Bronchial epithelial cell (primary cell): ENCODE measurements around the gene AHNAK. TPM values are rescaled to one million over a fixed set of nuclear protein-coding genes. Genes with fewer than 3 reads are reported as not detected.

Source experiments
- DNase-seq: peaks from one replicate; pipeline ENCODE4 v3.0.0-alpha.2; 2010; ENCODE audit warnings: low read depth
- FAIRE-seq: peaks from 2 replicates; lab custom pipeline; 2011; peaks lifted over from hg19 to GRCh38; lab: Jason Lieb, UNC
- H3K27me3 ChIP-seq: 2 replicates; pipeline ENCODE4 v1.5.1; 2011; ENCODE audit warnings: low read length; ENCODE audit not compliant: control insufficient read depth, insufficient read depth
- H3K36me3 ChIP-seq: 2 replicates; pipeline ENCODE4 v1.5.1; 2011; ENCODE audit warnings: low read length; ENCODE audit not compliant: control insufficient read depth, insufficient read depth
- H3K4me3 ChIP-seq: 2 replicates; pipeline ENCODE4 v1.5.1; 2011; ENCODE audit warnings: mild to moderate bottlenecking, low read depth, low read length, control low read depth
- total RNA-seq: library from RNA; depleted of rRNA; stranded (reverse); fragments of >200 nt; gene quantifications from 2 replicates; pipeline ENCODE4 v1.2.1, GENCODE V29; 2014
- TF ChIP-seq, protein P1 (sequence below): IDR thresholded peaks from 2 replicates; pipeline ENCODE4 v1.5.1; 2011; ENCODE audit warnings: mild to moderate bottlenecking, moderate library complexity, low read length, control low read depth, inconsistent platforms; ENCODE audit not compliant: insufficient read depth, severe bottlenecking

AHNAK gene
- total RNA-seq, 1 donor from 2014 or later: 354 TPM

DNA sequence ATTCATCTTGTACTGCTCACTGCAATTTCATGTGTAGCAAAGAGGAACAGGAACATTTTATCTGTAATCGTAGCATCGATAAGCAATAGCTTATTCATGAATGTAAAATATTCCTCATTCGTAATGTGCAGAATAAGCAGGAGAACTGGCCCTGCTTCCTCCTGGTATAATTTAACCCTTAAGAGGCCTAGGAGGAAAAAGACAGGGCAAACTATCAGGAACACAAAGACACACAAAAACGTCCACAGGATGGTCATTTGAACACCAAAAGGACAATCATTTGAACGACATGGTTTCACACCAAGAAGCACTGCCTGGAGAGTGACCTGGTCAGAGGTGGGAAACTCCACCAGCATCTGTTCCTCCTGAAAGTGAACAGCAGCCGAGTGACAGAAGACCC is 63.9 kb downstream of the AHNAK start:
- Histone ChIP-seq H3K36me3 (no peaks in the 10 kb centered on the region), H3K27me3 (no peaks in the 10 kb centered on the region), H3K4me3 (no peak overlapping the region)
- no peak for FAIRE-seq
- TF ChIP-seq, protein P1, sequence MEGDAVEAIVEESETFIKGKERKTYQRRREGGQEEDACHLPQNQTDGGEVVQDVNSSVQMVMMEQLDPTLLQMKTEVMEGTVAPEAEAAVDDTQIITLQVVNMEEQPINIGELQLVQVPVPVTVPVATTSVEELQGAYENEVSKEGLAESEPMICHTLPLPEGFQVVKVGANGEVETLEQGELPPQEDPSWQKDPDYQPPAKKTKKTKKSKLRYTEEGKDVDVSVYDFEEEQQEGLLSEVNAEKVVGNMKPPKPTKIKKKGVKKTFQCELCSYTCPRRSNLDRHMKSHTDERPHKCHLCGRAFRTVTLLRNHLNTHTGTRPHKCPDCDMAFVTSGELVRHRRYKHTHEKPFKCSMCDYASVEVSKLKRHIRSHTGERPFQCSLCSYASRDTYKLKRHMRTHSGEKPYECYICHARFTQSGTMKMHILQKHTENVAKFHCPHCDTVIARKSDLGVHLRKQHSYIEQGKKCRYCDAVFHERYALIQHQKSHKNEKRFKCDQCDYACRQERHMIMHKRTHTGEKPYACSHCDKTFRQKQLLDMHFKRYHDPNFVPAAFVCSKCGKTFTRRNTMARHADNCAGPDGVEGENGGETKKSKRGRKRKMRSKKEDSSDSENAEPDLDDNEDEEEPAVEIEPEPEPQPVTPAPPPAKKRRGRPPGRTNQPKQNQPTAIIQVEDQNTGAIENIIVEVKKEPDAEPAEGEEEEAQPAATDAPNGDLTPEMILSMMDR: no peak
- no peak for DNase-seq

DNA sequence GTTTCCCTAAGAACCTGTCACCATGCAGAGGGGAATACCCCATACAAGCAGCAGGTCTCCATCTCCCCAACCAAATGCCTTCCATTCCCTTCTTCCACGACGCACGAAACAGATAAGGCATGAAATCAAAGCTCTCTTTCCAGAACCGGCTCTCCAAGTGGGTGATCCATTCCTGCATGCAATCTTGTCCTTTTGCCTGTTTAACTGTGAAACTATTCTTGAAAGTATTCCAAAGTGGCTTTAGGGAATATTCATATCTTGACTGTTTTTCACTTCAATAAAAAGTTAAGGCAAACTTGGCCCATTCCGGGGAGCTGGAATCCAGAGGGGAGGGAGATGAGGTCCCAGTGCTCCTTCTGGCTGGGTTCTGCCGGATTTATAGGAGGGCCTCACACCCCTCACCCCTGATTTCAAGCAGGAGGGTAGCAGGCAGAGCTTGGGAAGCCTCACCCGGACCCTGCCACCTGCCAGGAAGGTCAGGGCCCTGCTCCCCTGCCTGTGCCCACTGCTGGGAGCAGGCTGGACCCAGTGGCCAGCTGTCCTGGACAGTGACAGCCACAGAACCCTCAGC is 66.9 kb downstream of the AHNAK start:
- FAIRE-seq: no peak

DNA sequence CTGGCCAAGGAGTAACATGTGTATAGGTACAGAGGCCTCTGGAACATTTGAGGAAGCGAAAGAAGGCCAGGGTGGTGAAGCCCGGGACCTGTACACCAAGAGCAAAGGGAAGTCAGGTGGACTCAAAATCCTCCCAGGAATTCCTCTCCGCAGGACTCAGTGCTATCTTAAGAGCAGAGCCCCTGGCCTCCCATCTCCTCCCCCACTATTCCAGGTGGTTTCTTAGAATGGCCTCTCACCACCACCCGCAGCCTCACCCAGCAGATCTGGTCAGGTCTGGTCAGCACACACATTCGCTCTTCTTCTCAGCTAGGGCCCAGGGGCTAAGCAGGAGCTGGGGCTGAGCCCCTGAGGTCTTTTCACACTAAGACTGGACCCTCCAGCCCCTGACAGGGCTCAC is 68.7 kb downstream of the AHNAK start:
- TF ChIP-seq, protein P1: no peak
- H3K4me3 ChIP-seq: no peak overlapping the region
- FAIRE-seq: no peak
- DNase-seq: no peak
- no peaks in the 10 kb centered on the region for H3K27me3 ChIP-seq
- H3K36me3 ChIP-seq: no peaks in the 10 kb centered on the region

More for the DNA sequence above, 66.9 kb downstream of the AHNAK start:
- TF ChIP-seq, protein P1: no peak
- H3K4me3 ChIP-seq: no peak overlapping the region
- DNase-seq: no peak
- H3K27me3 ChIP-seq: no peaks in the 10 kb centered on the region
- no peaks in the 10 kb centered on the region for H3K36me3 ChIP-seq

DNA sequence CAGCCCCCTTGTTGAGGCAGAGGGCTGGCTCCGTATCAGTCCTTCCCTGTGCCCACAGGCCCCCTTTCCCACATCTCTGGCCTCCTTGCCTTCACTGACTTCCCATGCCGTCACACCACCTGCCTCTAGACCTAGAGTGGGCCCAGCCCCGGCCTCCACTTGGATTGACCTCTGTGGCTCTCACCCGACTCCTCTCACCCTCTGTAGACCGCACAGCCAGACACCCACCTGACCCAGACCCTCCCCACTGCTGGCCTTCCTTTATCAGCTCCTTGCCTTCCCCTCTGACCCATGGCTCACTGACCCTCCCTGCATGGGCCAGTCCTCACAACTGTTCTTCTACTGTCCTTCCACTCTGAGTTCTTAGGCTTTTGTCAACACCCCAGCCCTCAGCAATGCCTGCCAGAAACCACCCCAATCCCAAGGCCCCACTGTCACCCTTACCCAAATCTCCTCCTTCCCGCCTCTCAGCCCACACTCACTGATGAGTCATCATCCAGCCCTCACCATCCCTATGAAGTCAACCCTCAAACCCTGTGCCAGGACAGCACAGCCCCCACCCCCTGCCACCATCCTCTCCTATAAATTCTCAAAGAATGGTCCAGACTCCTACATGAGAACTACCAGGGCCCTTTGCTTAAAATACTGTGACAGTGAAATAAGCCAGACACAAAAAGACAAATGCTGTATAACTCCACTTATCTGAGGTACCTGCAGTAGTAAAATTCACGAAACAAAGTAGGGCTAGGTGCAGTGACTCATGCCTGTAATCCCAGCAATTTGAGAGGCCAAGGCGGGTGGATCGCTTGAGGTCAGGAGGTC is 74.3 kb downstream of the AHNAK start:
- FAIRE-seq (no peak), DNase-seq (peak; percentile 54)
- Histone ChIP-seq H3K4me3 (no peak overlapping the region), H3K36me3 (no peaks in the 10 kb centered on the region), H3K27me3 (no peaks in the 10 kb centered on the region)
- TF ChIP-seq, protein P1: no peak

DNA sequence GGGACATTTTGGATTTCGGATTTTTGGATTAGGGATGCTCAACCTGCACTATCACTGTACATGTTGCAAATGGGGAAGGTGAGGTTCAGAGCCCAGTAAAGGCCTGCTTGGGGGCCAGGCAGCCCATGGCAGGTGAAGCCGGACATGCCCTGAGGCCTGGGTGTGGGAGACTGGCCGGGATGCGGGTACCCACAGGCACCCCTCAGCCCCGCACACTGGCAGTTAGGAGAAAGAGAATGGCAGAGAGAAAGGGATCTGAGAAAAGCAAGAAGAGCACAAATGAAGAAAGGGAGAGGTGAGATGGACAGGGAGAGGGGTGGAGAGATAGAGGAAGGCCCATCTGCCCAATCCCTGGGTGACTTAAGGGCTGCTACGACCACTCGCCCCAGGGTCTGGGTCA is 75.0 kb downstream of the AHNAK start:
- H3K4me3 ChIP-seq: no peak overlapping the region
- TF ChIP-seq, protein P1: no peak
- DNase-seq (no peak), FAIRE-seq (no peak)
- no peaks in the 10 kb centered on the region for H3K27me3 ChIP-seq
- H3K36me3 ChIP-seq: no peaks in the 10 kb centered on the region
